ENCODE data around the gene CDH16. TPM values are rescaled to one million over a fixed set of nuclear protein-coding genes. Genes with fewer than 3 reads are reported as not detected.
A peak's percentile ranks its signal among the peaks of the same experiment; 100 is the strongest.
"Not testable (repeated sequence)": the region's sequence is repeated elsewhere in the genome, so short reads cannot be mapped to it uniquely, and the experiment has no call there.

Gene CDH16
- total RNA-seq, 1 experiment from 2014 or later, result not detected

- peaks cover 31% of the 10 kb centered on the region for H3K4me1 Mint-ChIP-seq (ENCODE audit: insufficient read depth, unreplicated experiment)
- intact Hi-C loops (cut with micrococcal nuclease), result loop anchor here (1.0 kb wide), 1 partner anchor 40 kb away; no protein-coding TSS in a partner anchor
- ChIA-PET POLR2A (interaction anchor here (0.7 to 1.6 kb wide), 9 partner anchors 8 to 311 kb away, joined by 3 to 8 read pairs (median 4); partner anchors contain the start of genes CDH16, FHOD1 and PDP2), CTCF (interaction anchor here (0.7 to 1.9 kb wide), 3 partner anchors 11 to 87 kb away, joined by 5 to 10 read pairs (median 6); no protein-coding TSS in a partner anchor)
- no peaks in the 10 kb centered on the region for H3K9me3 Mint-ChIP-seq (ENCODE audit: unreplicated experiment)
- peaks cover 47% of the 10 kb centered on the region for H3K36me3 Mint-ChIP-seq (ENCODE audit: insufficient read depth, unreplicated experiment)
- no TSS peak for BruUV-seq (replicated peaks)
- H3K4me3 Mint-ChIP-seq (ENCODE audit: unreplicated experiment), result peak within 1 kb of the TSS; percentile 97
- H3K27ac Mint-ChIP-seq (ENCODE audit: low read depth, unreplicated experiment), result peak within 1 kb of the TSS; percentile 94
- DNase-seq (ENCODE audit: unreplicated experiment), result peak; percentile 84
- H3K27me3 Mint-ChIP-seq (ENCODE audit: insufficient read depth, unreplicated experiment), result no peaks in the 10 kb centered on the region
- TF ChIP-seq, protein P1, sequence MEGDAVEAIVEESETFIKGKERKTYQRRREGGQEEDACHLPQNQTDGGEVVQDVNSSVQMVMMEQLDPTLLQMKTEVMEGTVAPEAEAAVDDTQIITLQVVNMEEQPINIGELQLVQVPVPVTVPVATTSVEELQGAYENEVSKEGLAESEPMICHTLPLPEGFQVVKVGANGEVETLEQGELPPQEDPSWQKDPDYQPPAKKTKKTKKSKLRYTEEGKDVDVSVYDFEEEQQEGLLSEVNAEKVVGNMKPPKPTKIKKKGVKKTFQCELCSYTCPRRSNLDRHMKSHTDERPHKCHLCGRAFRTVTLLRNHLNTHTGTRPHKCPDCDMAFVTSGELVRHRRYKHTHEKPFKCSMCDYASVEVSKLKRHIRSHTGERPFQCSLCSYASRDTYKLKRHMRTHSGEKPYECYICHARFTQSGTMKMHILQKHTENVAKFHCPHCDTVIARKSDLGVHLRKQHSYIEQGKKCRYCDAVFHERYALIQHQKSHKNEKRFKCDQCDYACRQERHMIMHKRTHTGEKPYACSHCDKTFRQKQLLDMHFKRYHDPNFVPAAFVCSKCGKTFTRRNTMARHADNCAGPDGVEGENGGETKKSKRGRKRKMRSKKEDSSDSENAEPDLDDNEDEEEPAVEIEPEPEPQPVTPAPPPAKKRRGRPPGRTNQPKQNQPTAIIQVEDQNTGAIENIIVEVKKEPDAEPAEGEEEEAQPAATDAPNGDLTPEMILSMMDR (IDR thresholded peaks at IDR 0.05; ENCODE audit: unreplicated experiment), result no peak
Measured at GRCh38 chr16:66935314-66936011, 16.8 kb upstream of the CDH16 start, which contains the start of gene CES2. Gene CES2 (plus strand): TSS chr16:66935516. CDS start chr16:66935636, 120 bp downstream.

DNA sequence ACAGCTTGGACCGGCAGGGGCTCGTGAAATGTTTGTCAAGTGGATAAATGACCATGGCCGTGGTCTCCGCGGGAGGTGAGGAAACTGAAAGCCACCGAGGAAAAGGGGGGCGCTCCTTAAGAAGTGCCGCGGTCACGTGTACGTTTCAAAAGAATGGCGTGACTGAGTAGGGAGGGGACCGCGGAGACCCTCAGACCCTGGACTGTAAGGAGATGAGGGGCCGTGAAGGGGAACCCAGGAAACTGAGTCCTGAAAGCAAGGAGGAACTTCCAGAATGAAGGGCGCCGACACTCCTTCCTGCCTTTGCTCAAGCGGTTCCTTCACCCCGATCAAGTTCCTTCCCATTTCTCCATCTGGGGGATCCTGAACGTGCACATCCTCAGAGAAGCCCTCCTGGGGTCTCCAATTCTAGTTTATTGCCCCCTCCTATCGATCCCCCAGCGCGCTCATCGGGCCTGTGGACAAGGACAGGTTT is 16.2 kb upstream of the CDH16 start:
- not testable (repeated sequence) for H3K27me3 Mint-ChIP-seq (ENCODE audit: insufficient read depth, unreplicated experiment); DNase-seq (ENCODE audit: unreplicated experiment); H3K9me3 Mint-ChIP-seq (ENCODE audit: unreplicated experiment)
- peak overlapping the region; percentile 94 for H3K27ac Mint-ChIP-seq (ENCODE audit: low read depth, unreplicated experiment)
- H3K36me3 Mint-ChIP-seq (ENCODE audit: insufficient read depth, unreplicated experiment), result peaks cover 47% of the 10 kb centered on the region
- H3K4me1 Mint-ChIP-seq (ENCODE audit: insufficient read depth, unreplicated experiment), result peaks cover 31% of the 10 kb centered on the region
- CTCF ChIA-PET, result interaction anchor here (5.5 kb wide), 1 partner anchor 41 kb away, joined by 58 read pairs; no protein-coding TSS in a partner anchor
- intact Hi-C loops (cut with micrococcal nuclease), result loop anchor here (1.0 kb wide), 1 partner anchor 40 kb away; no protein-coding TSS in a partner anchor
- peak overlapping the region; percentile 97 for H3K4me3 Mint-ChIP-seq (ENCODE audit: unreplicated experiment)
- POLR2A ChIA-PET, result interaction anchor here (0.7 to 2.8 kb wide), 8 partner anchors 12 to 312 kb away, joined by 3 to 48 read pairs (median 6); partner anchors contain the start of genes CDH16, FHOD1 and PDP2
- TSS peak; percentile 63 for BruUV-seq (replicated peaks)

GRCh38 chr16:66934138-66934838 is 15.6 kb upstream of the CDH16 start, which contains the start of gene CIAO2B:
Gene CIAO2B (minus strand): TSS chr16:66934402. CDS start chr16:66934364, 38 bp downstream.
- TSS peak; percentile 44 for BruUV-seq (replicated peaks)
- Mint-ChIP-seq H3K4me3 (ENCODE audit: unreplicated experiment) (peak within 1 kb of the TSS; percentile 97), H3K27me3 (ENCODE audit: insufficient read depth, unreplicated experiment) (no peaks in the 10 kb centered on the region), H3K9me3 (ENCODE audit: unreplicated experiment) (no peaks in the 10 kb centered on the region), H3K36me3 (ENCODE audit: insufficient read depth, unreplicated experiment) (peaks cover 42% of the 10 kb centered on the region), H3K4me1 (ENCODE audit: insufficient read depth, unreplicated experiment) (peaks cover 31% of the 10 kb centered on the region), H3K27ac (ENCODE audit: low read depth, unreplicated experiment) (peak within 1 kb of the TSS; percentile 94)
- ChIA-PET CTCF (interaction anchor here (0.6 to 5.5 kb wide), 4 partner anchors 15 to 580 kb away, joined by 3 to 58 read pairs (median 3); no protein-coding TSS in a partner anchor), POLR2A (interaction anchor here (0.7 to 2.8 kb wide), 11 partner anchors 10 to 313 kb away, joined by 3 to 48 read pairs (median 5); partner anchors contain the start of genes CDH16, FHOD1 and PDP2)
- peak; percentile 82 for DNase-seq (ENCODE audit: unreplicated experiment)
- intact Hi-C loops (cut with micrococcal nuclease), result no loop called here
- TF ChIP-seq, protein P1 (IDR thresholded peaks at IDR 0.05; ENCODE audit: unreplicated experiment), result no peak

DNA sequence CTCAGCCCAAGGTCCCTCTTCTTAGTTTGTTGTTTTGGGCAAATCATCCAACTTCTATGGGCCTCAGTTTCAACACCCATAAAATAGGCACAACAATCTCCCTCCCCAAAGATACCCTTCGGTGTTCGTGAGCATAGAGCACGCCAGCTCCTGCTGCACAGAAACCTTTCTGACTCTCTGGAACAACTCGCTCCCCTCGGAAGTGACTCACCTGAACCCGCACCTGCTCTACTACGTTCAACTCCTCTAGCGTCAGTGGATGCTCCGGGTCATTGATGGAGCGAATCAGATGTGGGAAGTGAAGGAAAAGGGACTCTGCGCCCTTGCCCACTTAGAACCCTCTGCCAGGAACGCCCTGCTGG is 15.1 kb upstream of the CDH16 start:
- TF ChIP-seq, protein P1 (IDR thresholded peaks at IDR 0.05; ENCODE audit: unreplicated experiment), result no peak
- ChIA-PET CTCF (interaction anchor here (1.2 to 5.5 kb wide), 3 partner anchors 16 to 39 kb away, joined by 3 to 58 read pairs (median 3); no protein-coding TSS in a partner anchor), POLR2A (interaction anchor here (0.8 to 2.8 kb wide), 8 partner anchors 10 to 170 kb away, joined by 3 to 48 read pairs (median 3); partner anchors contain the start of genes CES4A and PDP2)
- intact Hi-C loops (cut with micrococcal nuclease), result no loop called here
- H3K27me3 Mint-ChIP-seq (ENCODE audit: insufficient read depth, unreplicated experiment), result no peaks in the 10 kb centered on the region
- peak; percentile 38 for DNase-seq (ENCODE audit: unreplicated experiment)
- H3K9me3 Mint-ChIP-seq (ENCODE audit: unreplicated experiment), result no peaks in the 10 kb centered on the region
- peaks cover 36% of the 10 kb centered on the region for H3K4me1 Mint-ChIP-seq (ENCODE audit: insufficient read depth, unreplicated experiment)
- H3K27ac Mint-ChIP-seq (ENCODE audit: low read depth, unreplicated experiment), result peak overlapping the region; percentile 94
- peaks cover 37% of the 10 kb centered on the region for H3K36me3 Mint-ChIP-seq (ENCODE audit: insufficient read depth, unreplicated experiment)
- BruUV-seq (replicated peaks), result TSS peak; percentile 36
- H3K4me3 Mint-ChIP-seq (ENCODE audit: unreplicated experiment), result peak overlapping the region; percentile 97

Measured in MCF 10A (cell line).